ENCODE results near the gene ACO2.

Gene ACO2

DNA sequence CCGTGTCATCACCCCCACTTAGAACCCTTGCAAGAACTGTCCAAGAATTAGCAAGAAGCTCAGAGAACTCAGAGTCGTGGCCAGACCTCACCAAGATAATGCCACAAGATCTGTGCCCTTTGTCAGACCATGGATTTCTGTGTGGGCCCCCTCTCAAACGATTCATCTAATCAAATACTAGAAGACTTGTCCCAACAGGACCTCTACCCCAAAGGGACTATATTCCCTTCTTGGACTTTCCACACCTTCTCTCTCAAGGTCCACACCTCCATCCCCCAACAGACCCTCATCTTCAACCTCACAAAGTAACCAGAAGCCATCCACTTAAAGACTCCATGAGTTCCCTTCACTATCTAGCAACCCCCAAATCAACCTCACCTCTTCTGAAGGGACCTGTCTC, 72.6 kb downstream of the ACO2 start:
- no peaks in the 10 kb centered on the region for H3K9me3 ChIP-seq (ENCODE audit: insufficient read depth, low read depth, low read length)
- 0 out of 2 replicates have a peak, but pooled peaks cover 5% of the 10 kb centered on the region for H3K27me3 ChIP-seq (ENCODE audit: insufficient read depth, low read length)
- H3K4me3 ChIP-seq (ENCODE audit: low read length): no peak overlapping the region
- H3K9ac ChIP-seq (ENCODE audit: low read depth, low read length): no peak overlapping the region
- no peaks in the 10 kb centered on the region; the same call in 1 of the 2 replicates for H3K36me3 ChIP-seq (ENCODE audit: insufficient read depth, low read depth, low read length)
- no peak overlapping the region for H3K27ac ChIP-seq (ENCODE audit: low read length)
- H3K4me1 ChIP-seq (ENCODE audit: insufficient read depth, low read length): no peaks in the 10 kb centered on the region; the same call in 1 of the 2 replicates

DNA sequence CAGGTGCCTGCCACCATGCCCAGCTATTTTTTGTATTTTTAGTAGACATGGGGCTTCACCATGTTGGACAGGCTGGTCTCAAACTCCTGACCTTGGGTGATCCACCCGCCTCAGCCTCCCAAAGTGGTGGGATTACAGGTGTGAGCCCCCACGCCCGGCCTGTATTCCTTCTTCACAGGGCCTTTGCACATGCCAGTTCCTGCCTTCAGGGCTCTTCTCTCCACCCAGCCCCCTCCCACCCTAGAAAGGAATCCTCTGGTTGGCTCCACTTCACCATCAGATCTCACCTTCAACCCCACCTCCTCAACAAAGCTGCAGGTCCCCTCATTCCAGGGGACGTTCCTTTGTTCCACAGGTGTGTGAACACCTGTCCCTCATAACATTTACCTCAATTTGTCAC, 73.3 kb downstream of the ACO2 start:
- Histone ChIP-seq H3K4me3 (ENCODE audit: low read length) (no peak overlapping the region), H3K27me3 (ENCODE audit: insufficient read depth, low read length) (0 out of 2 replicates have a peak, but pooled peaks cover 5% of the 10 kb centered on the region), H3K9me3 (ENCODE audit: insufficient read depth, low read depth, low read length) (no peaks in the 10 kb centered on the region), H3K9ac (ENCODE audit: low read depth, low read length) (no peak overlapping the region), H3K36me3 (ENCODE audit: insufficient read depth, low read depth, low read length) (no peaks in the 10 kb centered on the region; the same call in 1 of the 2 replicates), H3K27ac (ENCODE audit: low read length) (no peak overlapping the region), H3K4me1 (ENCODE audit: insufficient read depth, low read length) (no peaks in the 10 kb centered on the region; the same call in 1 of the 2 replicates)

DNA sequence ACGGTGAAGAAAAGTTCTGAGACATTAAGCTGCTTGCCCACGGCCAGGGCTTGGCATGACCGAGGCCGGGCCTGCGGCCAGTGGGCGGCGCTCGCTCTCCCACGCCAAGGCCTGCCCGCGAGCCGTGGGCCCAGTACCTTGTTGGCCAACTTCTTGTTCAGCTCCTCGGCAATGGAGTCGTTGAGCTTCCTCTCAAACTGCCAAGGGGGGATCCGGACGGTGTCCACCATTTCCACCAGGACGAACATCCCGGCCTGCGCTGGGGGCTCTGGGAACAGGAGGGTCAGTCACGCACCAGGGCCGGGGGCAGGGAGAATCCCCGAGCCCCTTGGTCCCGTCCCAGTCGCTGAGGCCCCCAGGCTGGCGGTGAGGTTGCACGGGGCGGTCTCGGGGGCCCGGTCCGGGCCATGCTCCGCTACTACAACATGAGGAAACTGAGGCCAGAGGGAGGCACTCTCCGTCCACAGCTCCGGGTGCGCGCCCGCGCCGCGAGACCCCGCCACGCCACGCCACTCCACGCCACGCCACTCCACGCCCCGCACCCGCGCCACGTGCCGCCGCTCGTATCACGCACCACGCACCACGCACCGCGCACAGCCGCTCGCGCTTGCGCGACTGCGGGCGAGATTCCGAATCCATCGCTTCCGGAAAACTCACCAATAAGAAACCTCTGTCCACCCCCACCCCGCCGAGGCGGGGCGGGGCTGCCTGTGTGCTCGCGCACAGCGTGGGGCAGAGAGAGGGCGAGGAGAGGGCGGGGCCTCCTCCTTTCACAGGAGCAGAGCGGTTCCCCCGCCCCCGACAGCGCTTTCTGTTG, 75.1 kb downstream of the ACO2 start, which contains the start of gene POLR3H:
Gene POLR3H (minus strand): TSS at position 617 of the 817 bp plus-strand sequence. CDS start 369 bp downstream, at position 248.
- Histone ChIP-seq H3K4me3 (ENCODE audit: low read length) (peak within 1 kb of the TSS; percentile 94), H3K27ac (ENCODE audit: low read length) (no peak within 1 kb of the TSS), H3K27me3 (ENCODE audit: insufficient read depth, low read length) (0 out of 2 replicates have a peak, but pooled peaks cover 5% of the 10 kb centered on the region)

DNA sequence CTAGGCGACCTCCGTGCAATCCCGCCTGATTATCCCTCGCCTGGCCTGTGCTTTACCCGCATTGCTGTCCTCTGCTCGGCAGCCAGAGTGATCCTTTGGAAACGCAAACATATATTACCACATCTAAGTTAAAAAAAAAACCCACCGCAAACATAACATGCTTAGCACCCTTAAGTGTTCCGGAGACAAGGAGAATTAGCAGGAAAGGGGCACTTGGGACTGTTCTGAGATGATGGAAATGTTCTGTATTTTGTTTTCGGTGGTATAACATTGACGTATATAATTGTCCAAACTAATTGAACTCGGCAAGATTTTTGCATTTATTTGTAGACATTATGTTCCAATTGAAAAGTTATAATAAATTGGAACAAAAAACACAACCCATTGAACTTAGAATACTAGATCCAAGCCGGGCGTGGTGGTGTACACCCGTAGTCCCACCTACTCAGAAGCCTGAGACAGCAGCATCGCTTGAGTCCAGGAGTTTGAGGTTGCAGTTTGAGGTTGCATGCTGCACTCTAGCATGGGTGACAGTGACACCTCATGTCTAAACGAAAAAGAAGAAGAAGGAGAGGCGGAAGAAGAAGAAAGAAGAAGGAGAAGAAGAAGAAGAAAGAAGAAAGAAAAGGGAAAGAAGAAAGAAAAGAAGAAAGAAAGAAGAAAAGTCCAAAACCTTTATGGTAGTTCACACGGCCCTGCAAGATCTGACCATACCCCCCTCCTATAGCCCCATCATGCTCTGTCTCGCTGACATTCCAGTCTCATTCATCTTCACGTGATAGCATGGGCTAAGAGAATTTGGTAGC, 76.0 kb downstream of the ACO2 start:
- Histone ChIP-seq H3K4me1 (ENCODE audit: insufficient read depth, low read length) (no peaks in the 10 kb centered on the region; the same call in 1 of the 2 replicates), H3K36me3 (ENCODE audit: insufficient read depth, low read depth, low read length) (no peaks in the 10 kb centered on the region; the same call in 1 of the 2 replicates), H3K4me3 (ENCODE audit: low read length) (peak overlapping the region; percentile 94), H3K9ac (ENCODE audit: low read depth, low read length) (peak overlapping the region; percentile 11; the same call in 1 of the 2 replicates), H3K27me3 (ENCODE audit: insufficient read depth, low read length) (0 out of 2 replicates have a peak, but pooled peaks cover 5% of the 10 kb centered on the region), H3K9me3 (ENCODE audit: insufficient read depth, low read depth, low read length) (no peaks in the 10 kb centered on the region), H3K27ac (ENCODE audit: low read length) (no peak overlapping the region)

More for the DNA sequence above, 75.1 kb downstream of the ACO2 start, which contains the start of gene POLR3H:
- Histone ChIP-seq H3K4me1 (ENCODE audit: insufficient read depth, low read length) (no peaks in the 10 kb centered on the region; the same call in 1 of the 2 replicates), H3K9me3 (ENCODE audit: insufficient read depth, low read depth, low read length) (no peaks in the 10 kb centered on the region), H3K9ac (ENCODE audit: low read depth, low read length) (peak within 1 kb of the TSS; percentile 87), H3K36me3 (ENCODE audit: insufficient read depth, low read depth, low read length) (no peaks in the 10 kb centered on the region; the same call in 1 of the 2 replicates)

DNA sequence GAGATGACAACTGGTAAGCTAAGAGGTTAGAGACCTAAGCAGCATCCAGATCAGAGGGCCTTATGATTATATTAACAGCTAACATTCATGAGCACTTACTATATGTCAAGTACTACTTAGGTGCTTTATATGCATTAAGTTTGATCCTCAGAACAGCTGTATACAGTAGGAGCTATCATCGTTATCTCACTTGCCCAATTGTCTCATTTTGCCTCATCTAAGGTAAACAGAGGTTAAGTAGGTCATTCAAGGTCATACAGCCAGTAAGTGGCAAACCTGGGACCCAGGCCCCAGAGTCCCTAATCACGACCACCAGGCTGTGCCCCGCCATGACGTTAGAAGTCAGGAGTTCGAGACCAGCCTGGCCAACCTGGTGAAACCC, 79.9 kb downstream of the ACO2 start:
- H3K27me3 ChIP-seq (ENCODE audit: insufficient read depth, low read length): 0 out of 2 replicates have a peak, but pooled peaks cover 5% of the 10 kb centered on the region
- H3K9ac ChIP-seq (ENCODE audit: low read depth, low read length): no peak overlapping the region
- no peak overlapping the region for H3K4me3 ChIP-seq (ENCODE audit: low read length)
- H3K4me1 ChIP-seq (ENCODE audit: insufficient read depth, low read length): no peaks in the 10 kb centered on the region; the same call in 1 of the 2 replicates
- no peaks in the 10 kb centered on the region for H3K36me3 ChIP-seq (ENCODE audit: insufficient read depth, low read depth, low read length)
- no peaks in the 10 kb centered on the region for H3K9me3 ChIP-seq (ENCODE audit: insufficient read depth, low read depth, low read length)
- H3K27ac ChIP-seq (ENCODE audit: low read length): no peak overlapping the region

DNA sequence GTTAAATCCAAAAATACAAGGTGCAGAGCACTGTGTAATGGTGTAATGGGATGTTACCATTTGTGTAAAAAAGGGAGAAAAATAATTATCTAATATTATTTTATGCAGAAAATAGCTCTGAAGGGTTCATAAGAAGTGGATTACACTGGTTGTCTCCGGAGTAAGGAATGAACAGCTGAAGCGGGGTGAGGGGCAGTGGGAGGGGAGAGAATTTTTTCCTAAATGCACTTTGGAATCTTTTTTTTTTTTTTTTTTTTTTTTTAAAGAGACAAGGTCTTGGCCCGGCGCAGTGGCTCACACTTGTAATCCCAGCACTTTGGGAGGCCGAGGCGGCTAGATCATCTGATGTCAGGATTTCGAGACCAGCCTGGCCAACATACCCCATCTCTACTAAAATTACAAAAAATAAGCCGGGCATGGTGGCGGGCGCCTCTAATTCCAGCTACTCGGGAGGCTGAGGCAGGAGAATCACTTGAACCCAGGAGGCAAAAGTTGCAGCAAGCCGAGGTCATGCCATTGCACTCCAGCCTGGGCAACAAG, 82.1 kb downstream of the ACO2 start:
- no peak overlapping the region for H3K27ac ChIP-seq (ENCODE audit: low read length)
- no peaks in the 10 kb centered on the region for H3K9me3 ChIP-seq (ENCODE audit: insufficient read depth, low read depth, low read length)
- H3K36me3 ChIP-seq (ENCODE audit: insufficient read depth, low read depth, low read length): no peaks in the 10 kb centered on the region
- H3K4me1 ChIP-seq (ENCODE audit: insufficient read depth, low read length): no peaks in the 10 kb centered on the region
- no peak overlapping the region for H3K9ac ChIP-seq (ENCODE audit: low read depth, low read length)
- no peaks in the 10 kb centered on the region for H3K27me3 ChIP-seq (ENCODE audit: insufficient read depth, low read length)
- H3K4me3 ChIP-seq (ENCODE audit: low read length): no peak overlapping the region

DNA sequence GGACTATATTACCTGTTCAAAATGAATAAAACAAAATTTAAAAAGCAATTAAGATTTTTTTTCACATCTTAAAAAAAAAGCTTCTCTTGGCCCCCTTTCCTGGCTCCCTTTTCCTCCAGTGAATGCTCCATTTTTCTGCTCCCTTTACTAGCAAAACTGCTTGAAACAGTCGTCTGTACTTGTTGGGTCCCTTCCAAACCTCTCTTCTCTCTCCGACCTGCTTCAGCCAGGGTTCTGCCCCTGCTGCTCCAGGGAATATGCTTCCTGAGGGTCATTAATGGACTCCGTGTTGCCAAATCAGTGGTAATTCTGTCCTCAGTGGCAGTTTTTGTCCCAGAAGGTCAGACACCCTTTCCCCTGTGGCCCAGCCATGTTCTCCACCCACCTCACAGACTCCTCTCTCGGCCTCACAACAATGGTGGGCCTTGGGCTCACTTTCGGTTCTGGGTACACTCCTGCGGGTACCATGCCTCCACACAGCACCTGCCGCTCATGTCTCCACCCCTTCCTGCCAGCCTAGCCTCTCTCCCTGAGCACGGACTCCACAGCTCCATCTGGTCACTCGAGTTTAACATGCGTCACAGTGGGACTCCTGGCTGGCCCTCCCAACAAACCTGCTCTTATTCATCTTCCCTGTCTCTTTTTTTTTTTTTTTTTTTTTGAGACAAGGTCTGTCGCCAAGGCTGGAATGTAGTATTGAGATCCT, 83.1 kb downstream of the ACO2 start:
- Histone ChIP-seq H3K9me3 (ENCODE audit: insufficient read depth, low read depth, low read length) (no peaks in the 10 kb centered on the region), H3K36me3 (ENCODE audit: insufficient read depth, low read depth, low read length) (no peaks in the 10 kb centered on the region), H3K9ac (ENCODE audit: low read depth, low read length) (no peak overlapping the region), H3K27me3 (ENCODE audit: insufficient read depth, low read length) (no peaks in the 10 kb centered on the region), H3K4me1 (ENCODE audit: insufficient read depth, low read length) (no peaks in the 10 kb centered on the region), H3K4me3 (ENCODE audit: low read length) (no peak overlapping the region), H3K27ac (ENCODE audit: low read length) (no peak overlapping the region)

DNA sequence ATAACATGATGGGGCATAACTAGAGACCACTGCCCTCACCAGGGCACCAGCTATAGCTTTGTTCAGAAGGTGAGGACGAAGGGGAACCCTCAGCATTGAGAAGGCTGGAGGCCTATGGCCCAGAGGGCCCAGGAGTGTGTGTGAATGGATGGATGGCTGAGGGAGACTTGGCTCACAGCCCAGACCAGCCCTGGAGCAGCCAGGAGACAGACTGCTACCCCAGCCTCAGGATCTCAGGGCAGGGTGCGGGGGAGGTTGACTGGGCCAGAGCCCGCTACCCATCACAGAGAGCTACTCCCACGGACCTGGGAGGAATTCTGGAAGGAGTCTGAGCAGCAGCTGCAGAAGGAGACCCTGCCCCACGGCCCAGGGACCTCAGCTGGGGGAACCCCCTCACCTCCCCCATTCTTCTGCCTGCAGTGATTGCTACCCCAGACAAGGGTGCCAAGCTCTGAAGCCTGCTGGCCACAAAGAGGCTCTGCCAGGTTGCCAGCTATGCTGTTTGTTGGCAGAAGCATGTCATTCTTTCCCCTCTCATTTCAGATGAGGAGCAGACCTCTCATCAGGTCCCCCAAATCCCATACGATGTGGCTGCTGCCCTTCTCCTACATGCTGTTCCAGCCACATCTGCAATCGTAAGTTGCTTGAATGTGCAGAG, 86.5 kb downstream of the ACO2 start:
- H3K36me3 ChIP-seq (ENCODE audit: insufficient read depth, low read depth, low read length): no peaks in the 10 kb centered on the region
- H3K9ac ChIP-seq (ENCODE audit: low read depth, low read length): no peak overlapping the region
- H3K9me3 ChIP-seq (ENCODE audit: insufficient read depth, low read depth, low read length): no peaks in the 10 kb centered on the region
- no peak overlapping the region for H3K27ac ChIP-seq (ENCODE audit: low read length)
- H3K4me3 ChIP-seq (ENCODE audit: low read length): no peak overlapping the region
- H3K4me1 ChIP-seq (ENCODE audit: insufficient read depth, low read length): peaks cover 5% of the 10 kb centered on the region
- no peaks in the 10 kb centered on the region for H3K27me3 ChIP-seq (ENCODE audit: insufficient read depth, low read length)

DNA sequence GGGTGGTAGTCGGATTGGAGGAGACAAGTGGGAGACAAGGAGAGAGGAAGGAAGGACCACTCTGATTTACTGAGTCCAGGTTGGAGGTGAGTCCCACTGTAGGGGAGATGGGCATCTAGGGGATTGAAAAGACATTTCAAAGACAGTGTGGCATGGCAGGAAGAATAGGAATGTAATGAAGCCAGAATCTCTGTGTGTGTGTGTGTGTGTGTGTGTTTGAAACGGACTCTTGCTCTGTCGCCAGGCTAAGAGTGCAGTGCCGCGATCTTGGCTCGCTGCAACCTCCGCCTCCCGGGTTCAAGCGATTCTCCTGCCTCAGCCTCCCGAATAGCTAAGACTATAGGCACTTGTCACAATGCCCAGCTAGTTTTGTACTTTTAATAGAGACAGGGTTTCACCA, 87.6 kb downstream of the ACO2 start:
- H3K9me3 ChIP-seq (ENCODE audit: insufficient read depth, low read depth, low read length): no peaks in the 10 kb centered on the region
- no peaks in the 10 kb centered on the region for H3K27me3 ChIP-seq (ENCODE audit: insufficient read depth, low read length)
- no peak overlapping the region for H3K27ac ChIP-seq (ENCODE audit: low read length)
- no peak overlapping the region for H3K9ac ChIP-seq (ENCODE audit: low read depth, low read length)
- H3K4me3 ChIP-seq (ENCODE audit: low read length): no peak overlapping the region
- H3K36me3 ChIP-seq (ENCODE audit: insufficient read depth, low read depth, low read length): no peaks in the 10 kb centered on the region
- peaks cover 11% of the 10 kb centered on the region for H3K4me1 ChIP-seq (ENCODE audit: insufficient read depth, low read length)

DNA sequence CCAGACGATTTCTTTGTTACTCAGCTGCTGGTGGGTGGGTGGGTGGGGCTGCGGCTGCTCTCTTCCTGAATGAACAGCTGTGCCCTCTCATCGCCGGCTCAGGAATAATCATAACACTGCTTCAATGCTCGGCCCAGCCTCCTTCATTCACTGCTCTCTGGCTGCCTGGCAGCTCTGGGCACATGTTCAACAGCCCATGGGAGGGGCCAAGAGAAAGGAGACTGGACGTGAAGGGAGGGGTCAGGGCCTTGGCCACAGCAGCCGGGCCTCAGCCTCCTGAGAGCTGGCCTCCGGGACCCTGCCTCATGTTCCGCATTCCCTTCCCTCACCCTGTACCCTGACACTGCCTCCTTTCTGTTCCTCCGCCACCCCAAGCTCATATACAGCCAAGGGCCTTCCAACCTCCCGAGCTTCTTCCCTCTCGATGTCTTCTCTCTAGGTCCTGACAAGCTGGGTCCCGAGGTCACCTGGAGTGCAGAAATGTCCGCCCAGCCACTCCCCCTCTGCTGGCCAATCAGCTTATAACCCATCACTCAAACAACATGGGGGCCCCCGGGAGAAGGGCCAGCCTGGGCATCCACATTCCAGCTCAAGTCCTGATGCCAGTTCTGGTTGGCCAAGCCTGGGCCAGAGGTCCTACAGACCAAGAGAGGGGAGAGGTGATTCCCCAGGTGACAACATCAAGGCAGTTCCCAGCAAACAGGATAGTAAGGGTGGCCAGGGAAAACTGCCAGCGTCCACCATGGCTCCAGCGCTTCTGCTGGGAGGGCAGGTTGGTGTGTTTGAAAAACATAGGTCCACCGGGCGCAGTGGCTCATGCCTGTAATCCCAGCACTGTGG, 88.7 kb downstream of the ACO2 start:
- no peaks in the 10 kb centered on the region for H3K27me3 ChIP-seq (ENCODE audit: insufficient read depth, low read length)
- H3K36me3 ChIP-seq (ENCODE audit: insufficient read depth, low read depth, low read length): no peaks in the 10 kb centered on the region
- H3K9me3 ChIP-seq (ENCODE audit: insufficient read depth, low read depth, low read length): no peaks in the 10 kb centered on the region
- 0 out of 2 replicates have a peak overlapping the region, but pooled peaks have one; percentile 20 for H3K9ac ChIP-seq (ENCODE audit: low read depth, low read length)
- no peak overlapping the region for H3K4me3 ChIP-seq (ENCODE audit: low read length)
- H3K4me1 ChIP-seq (ENCODE audit: insufficient read depth, low read length): peaks cover 22% of the 10 kb centered on the region
- H3K27ac ChIP-seq (ENCODE audit: low read length): no peak overlapping the region

Data from iPS-20b (cell line).